ENCODE data around the gene SH3RF3. TPM values are rescaled to one million over a fixed set of nuclear protein-coding genes. Genes with fewer than 3 reads are reported as not detected.
A peak's percentile ranks its signal among the peaks of the same experiment; 100 is the strongest.

The SH3RF3 gene
- total RNA-seq, 3 donors from 2014 or later (not counting 1 experiment from before 2014, with no cell fraction given): 0.23 to 0.61 (median 0.34) TPM

- H3K4me1 ChIP-seq (ENCODE audit: control insufficient read depth, insufficient read depth, low read length): peaks cover 8% of the 10 kb centered on the region
- no peak overlapping the region for H3K27ac Mint-ChIP-seq
- no peak overlapping the region for H3K4me3 Mint-ChIP-seq
- intact Hi-C loops (cut with micrococcal nuclease): no loop called here
- peak in 1 of 3 donors; percentile 47 for ATAC-seq
- H3K9me3 ChIP-seq (ENCODE audit: control insufficient read depth, insufficient read depth, low read length): no peaks in the 10 kb centered on the region
- peaks cover 18 to 24% of the 10 kb centered on the region in 2 donors for H3K4me1 Mint-ChIP-seq
- no peak overlapping the region for H3K4me3 ChIP-seq (ENCODE audit: low read length)
- whole genome bisulfite sequencing (ENCODE audit: insufficient coverage): 46% methylated on average over 8 of the region's 8 CpGs
- no peak for TF ChIP-seq CTCF (IDR thresholded peaks at IDR 0.05)
- H3K36me3 ChIP-seq (ENCODE audit: control insufficient read depth, insufficient read depth, low read length): no peaks in the 10 kb centered on the region
- no peak overlapping the region for H3K27ac ChIP-seq (ENCODE audit: low read length)
- no peak for DNase-seq
- H3K36me3 Mint-ChIP-seq: no peaks in the 10 kb centered on the region
- no peaks in the 10 kb centered on the region for H3K27me3 ChIP-seq (ENCODE audit: control insufficient read depth, insufficient read depth, low read length)
- H3K27me3 Mint-ChIP-seq (ENCODE audit: low read depth in 2 of 2): peaks cover 0 to 6% of the 10 kb centered on the region in 2 donors
- H3K9me3 Mint-ChIP-seq: no peaks in the 10 kb centered on the region
These were observed 118.3 kb downstream of the SH3RF3 start for GRCh38 chr2:109247340-109247739.

GRCh38 chr2:109247812-109248211 lies 118.8 kb downstream of the SH3RF3 start:
- no peak for ATAC-seq
- intact Hi-C loops (cut with micrococcal nuclease): no loop called here

GRCh38 chr2:109248590-109248989 lies 119.6 kb downstream of the SH3RF3 start:
- no peak for DNase-seq
- peaks cover 0 to 6% of the 10 kb centered on the region in 2 donors for H3K27me3 Mint-ChIP-seq (ENCODE audit: low read depth in 2 of 2)
- no peaks in the 10 kb centered on the region for H3K27me3 ChIP-seq (ENCODE audit: control insufficient read depth, insufficient read depth, low read length)
- no peak overlapping the region for H3K4me3 ChIP-seq (ENCODE audit: low read length)
- peaks cover 18 to 21% of the 10 kb centered on the region in 2 donors for H3K4me1 Mint-ChIP-seq
- TF ChIP-seq CTCF (IDR thresholded peaks at IDR 0.05): no peak
- H3K4me1 ChIP-seq (ENCODE audit: control insufficient read depth, insufficient read depth, low read length): peaks cover 8% of the 10 kb centered on the region
- 87% methylated on average over 2 of the region's 2 CpGs for WGBS (ENCODE audit: insufficient coverage)
- no peak overlapping the region for H3K27ac ChIP-seq (ENCODE audit: low read length)
- intact Hi-C loops (cut with micrococcal nuclease): no loop called here
- no peak overlapping the region for H3K27ac Mint-ChIP-seq
- no peaks in the 10 kb centered on the region for H3K9me3 ChIP-seq (ENCODE audit: control insufficient read depth, insufficient read depth, low read length)
- H3K36me3 Mint-ChIP-seq: no peaks in the 10 kb centered on the region
- no peak overlapping the region for H3K4me3 Mint-ChIP-seq
- H3K9me3 Mint-ChIP-seq: no peaks in the 10 kb centered on the region
- H3K36me3 ChIP-seq (ENCODE audit: control insufficient read depth, insufficient read depth, low read length): no peaks in the 10 kb centered on the region
- no peak for ATAC-seq

More at GRCh38 chr2:109247812-109248211, 118.8 kb downstream of the SH3RF3 start:
- H3K4me3 ChIP-seq (ENCODE audit: low read length): no peak overlapping the region
- Mint-ChIP-seq H3K4me1 (peaks cover 18 to 21% of the 10 kb centered on the region in 2 donors), H3K27ac (no peak overlapping the region), H3K27me3 (ENCODE audit: low read depth in 2 of 2) (peaks cover 0 to 6% of the 10 kb centered on the region in 2 donors), H3K36me3 (no peaks in the 10 kb centered on the region), H3K4me3 (no peak overlapping the region), H3K9me3 (no peaks in the 10 kb centered on the region)
- H3K9me3 ChIP-seq (ENCODE audit: control insufficient read depth, insufficient read depth, low read length): no peaks in the 10 kb centered on the region
- peaks cover 8% of the 10 kb centered on the region for H3K4me1 ChIP-seq (ENCODE audit: control insufficient read depth, insufficient read depth, low read length)
- DNase-seq: no peak
- WGBS (ENCODE audit: insufficient coverage): 92% methylated on average over 3 of the region's 3 CpGs
- H3K27me3 ChIP-seq (ENCODE audit: control insufficient read depth, insufficient read depth, low read length): no peaks in the 10 kb centered on the region
- H3K36me3 ChIP-seq (ENCODE audit: control insufficient read depth, insufficient read depth, low read length): no peaks in the 10 kb centered on the region
- no peak for TF ChIP-seq CTCF (IDR thresholded peaks at IDR 0.05)
- H3K27ac ChIP-seq (ENCODE audit: low read length): no peak overlapping the region

GRCh38 chr2:109253217-109253616 lies 124.2 kb downstream of the SH3RF3 start:
- Mint-ChIP-seq H3K27me3 (ENCODE audit: low read depth in 2 of 2) (peaks cover 8 to 27% of the 10 kb centered on the region in 2 donors), H3K4me1 (peaks cover 3 to 13% of the 10 kb centered on the region in 2 donors), H3K27ac (no peak overlapping the region), H3K4me3 (no peak overlapping the region), H3K9me3 (no peaks in the 10 kb centered on the region), H3K36me3 (no peaks in the 10 kb centered on the region)
- H3K36me3 ChIP-seq (ENCODE audit: control insufficient read depth, insufficient read depth, low read length): no peaks in the 10 kb centered on the region
- no peaks in the 10 kb centered on the region for H3K27me3 ChIP-seq (ENCODE audit: control insufficient read depth, insufficient read depth, low read length)
- no peaks in the 10 kb centered on the region for H3K9me3 ChIP-seq (ENCODE audit: control insufficient read depth, insufficient read depth, low read length)
- no peak overlapping the region for H3K27ac ChIP-seq (ENCODE audit: low read length)
- intact Hi-C loops (cut with micrococcal nuclease): no loop called here
- no peak for ATAC-seq
- peaks cover 8% of the 10 kb centered on the region for H3K4me1 ChIP-seq (ENCODE audit: control insufficient read depth, insufficient read depth, low read length)
- DNase-seq: no peak
- WGBS (ENCODE audit: insufficient coverage): 94% methylated on average over 7 of the region's 7 CpGs
- no peak overlapping the region for H3K4me3 ChIP-seq (ENCODE audit: low read length)
- no peak for TF ChIP-seq CTCF (IDR thresholded peaks at IDR 0.05)
